HG03354 (cell line): ENCODE results near the gene ACIN1.

ENCODE experiments used
- ATAC-seq: cut with Tn5 transposase; IDR thresholded peaks from one replicate; pipeline ENCODE4 v1.9.1; 2021; ENCODE audit warnings: mild to moderate bottlenecking; ENCODE audit not compliant: unreplicated experiment, poor library complexity, severe bottlenecking

Gene ACIN1

DNA sequence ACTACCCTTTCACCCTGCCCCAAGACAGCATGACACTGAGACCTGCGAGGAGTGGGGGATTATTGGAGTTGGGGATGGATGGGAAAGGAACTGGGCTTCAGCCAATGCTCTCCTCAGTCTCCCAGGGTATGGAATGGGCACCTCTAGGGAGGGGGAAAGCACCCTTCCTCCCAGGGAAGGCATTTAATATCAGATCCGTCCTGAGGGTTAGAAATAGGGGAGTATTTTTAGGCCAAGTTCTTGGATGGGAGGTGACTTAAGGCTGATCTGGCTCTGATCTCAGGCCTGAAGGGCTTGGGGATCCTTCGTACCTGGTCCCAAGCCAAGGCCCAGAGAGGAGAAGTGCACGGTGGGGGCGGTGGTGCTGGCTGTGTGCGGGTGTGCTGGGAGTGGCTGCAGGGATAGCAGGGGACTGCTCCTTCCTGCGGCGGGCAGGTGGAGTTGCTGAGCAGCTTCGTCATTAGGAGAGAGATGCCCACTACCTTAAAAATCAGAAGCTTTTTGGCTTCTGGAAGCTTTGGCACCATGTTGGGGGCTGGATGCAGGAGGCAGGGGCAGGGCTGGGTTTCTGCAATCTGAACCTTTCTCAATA, 31.1 kb upstream of the ACIN1 start:
- ATAC-seq: no peak

- no peak for ATAC-seq
These were observed 30.1 kb upstream of the ACIN1 start for GRCh38 chr14:23125011-23125410.

DNA sequence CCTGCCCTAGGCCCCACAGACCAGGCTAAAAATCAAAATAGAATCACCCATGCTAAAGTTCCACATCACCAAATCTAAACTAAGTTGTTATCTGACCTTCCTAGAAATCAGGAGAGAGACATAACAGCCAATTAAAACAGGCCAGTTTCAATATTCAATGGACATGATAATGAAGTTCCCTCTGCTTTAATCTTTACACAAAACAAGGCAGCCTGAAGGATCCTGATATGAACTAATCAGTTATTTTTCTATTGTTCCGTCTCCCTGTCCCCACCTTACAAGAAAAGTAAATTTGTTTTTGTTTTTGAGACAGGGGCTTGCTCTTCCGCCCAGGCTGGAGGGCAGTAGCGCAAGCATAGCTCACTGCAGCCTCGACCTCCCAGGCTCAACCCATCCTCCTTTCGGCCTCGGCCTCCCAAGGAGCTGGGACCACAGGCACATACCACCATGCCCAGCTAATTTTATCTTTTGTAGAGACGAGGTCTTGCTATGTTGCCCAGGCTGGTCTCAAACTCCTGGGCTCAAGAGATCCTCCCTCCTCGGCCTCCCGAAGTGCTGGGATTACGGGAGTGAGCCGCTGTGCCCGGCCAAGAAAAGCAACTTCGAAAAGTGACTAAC, 29.5 kb upstream of the ACIN1 start:
- no peak for ATAC-seq

DNA sequence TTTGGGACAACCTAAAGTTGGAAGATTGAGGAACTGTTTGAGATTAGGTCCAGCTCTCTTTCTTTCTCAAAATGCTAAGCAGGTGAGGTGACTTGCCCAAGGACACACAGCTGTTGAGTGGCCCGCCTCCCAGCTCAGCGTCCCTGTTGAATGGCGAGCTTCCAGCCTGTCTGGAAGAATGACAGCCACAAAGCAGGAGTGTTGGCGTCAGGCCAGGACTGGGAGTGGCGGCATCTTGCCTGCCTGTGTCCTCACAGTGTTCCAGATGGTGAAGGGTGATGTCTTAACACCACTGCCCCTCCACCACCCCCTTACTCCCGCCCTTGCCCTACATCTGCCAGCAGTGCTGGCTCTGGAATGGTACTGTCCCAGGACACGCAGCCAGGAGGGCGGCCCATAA, 28.5 kb upstream of the ACIN1 start:
- ATAC-seq: no peak

- no peak for ATAC-seq
These were observed 27.1 kb upstream of the ACIN1 start for GRCh38 chr14:23122086-23122485.

GRCh38 chr14:23121361-23121771, 26.4 kb upstream of the ACIN1 start:
- peak; percentile 56 for ATAC-seq

DNA sequence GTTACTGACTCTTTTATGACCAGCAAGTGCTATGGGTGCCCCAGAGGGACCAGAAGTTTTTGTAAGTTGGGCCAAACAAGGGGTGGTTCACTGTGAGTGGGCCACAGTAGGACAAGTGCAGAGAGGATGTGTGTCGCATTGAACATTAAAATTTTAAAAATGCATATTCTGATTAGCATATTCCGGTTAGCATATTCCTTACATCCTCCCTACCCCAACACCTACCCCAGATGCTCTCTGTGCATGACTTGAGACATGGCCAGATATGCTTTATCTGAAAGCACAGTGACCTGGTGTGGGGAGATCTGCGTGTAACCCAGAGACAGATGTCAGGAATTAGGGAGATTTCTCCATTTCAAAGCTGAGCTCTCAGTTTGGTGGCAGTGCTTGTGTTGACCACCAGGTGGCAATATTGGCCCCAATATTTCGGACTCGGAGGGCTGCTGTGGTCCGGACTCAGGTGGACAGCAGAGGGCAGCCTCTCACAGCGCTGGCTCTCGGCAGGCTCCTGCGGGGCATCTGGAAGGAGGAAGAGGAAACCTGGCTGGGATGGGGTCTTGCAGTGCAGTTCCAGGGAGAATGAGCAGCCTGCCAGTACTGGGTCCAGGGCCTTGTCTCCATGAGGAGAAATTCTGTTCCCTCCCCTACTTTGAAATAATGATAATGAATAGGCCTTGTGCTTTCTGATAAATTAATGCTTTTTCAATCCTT, 25.8 kb upstream of the ACIN1 start:
- peak; percentile 81 for ATAC-seq

DNA sequence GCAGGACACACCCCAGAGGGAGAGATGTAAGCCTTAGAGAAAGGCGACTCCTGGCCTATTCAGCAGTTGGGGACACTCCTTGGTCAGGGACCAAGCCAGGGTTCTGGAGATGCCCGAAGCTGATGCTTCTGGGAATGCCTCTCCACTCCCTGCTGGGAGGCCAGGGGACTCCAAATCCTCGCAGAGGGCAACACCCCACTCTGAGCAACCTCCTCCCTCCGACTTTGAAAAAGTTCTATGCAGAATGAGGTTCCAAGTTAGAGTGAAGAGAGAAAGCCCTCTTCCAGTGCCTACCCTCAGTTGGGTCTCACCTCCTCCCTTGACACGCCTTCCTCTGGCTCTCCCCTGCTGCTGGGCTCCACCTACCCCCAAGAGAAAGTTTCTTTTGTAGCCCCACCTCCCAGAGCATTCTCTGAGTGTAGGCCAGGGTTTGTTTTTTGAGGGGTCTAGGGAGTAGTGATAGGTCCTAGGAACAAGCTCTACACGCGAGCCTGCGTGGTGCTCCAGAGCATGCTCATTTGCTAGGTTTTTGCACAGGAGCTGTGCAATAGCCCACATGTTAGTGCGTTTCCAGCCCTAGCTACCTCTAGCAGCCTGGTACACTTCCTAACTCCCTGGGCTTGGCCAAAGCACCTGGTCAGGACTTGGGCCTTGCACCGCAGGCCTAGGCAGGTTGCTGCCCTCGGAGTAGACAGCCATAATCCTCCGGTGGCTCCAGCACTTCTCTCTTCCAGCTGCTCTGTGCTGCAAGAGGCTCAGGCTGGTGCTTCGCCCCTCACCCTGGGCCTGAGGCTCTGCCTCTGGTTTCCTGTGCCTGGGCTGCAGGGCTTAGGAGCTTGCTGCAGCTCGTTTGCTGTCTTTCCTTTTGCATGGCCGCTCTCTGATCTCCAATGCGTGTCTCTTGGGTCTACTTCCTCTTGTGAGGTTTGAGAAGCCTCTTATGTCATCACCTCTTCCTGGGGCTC, 24.7 kb upstream of the ACIN1 start:
- no peak for ATAC-seq

- no peak for ATAC-seq
These were observed 23.8 kb upstream of the ACIN1 start, which contains the start of gene CEBPE for GRCh38 chr14:23118506-23119362. TSS of gene CEBPE (minus strand) at chr14:23119255. CDS start at chr14:23119091, 164 bp downstream.

GRCh38 chr14:23117371-23118020, 22.6 kb upstream of the ACIN1 start:
- ATAC-seq: no peak

DNA sequence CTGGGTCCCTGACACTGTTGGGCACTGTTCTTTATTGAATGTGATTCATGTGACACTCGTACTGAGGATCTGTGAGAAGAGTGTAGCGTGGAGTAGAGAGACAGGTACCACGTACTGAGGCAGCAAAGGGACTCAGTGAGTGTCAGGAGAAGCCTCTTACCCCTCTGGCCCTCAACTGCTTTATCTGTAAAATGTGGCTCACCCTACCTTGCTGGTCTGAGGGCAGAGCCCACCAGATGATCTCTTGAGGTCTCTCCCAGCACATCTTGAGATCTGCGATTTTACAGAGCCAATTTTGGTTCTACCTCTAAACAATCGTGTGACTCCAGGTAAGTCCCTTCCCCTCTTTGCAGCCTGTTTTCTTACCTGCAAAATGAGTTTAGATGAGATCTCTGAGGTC, 21.0 kb upstream of the ACIN1 start:
- ATAC-seq: no peak

DNA sequence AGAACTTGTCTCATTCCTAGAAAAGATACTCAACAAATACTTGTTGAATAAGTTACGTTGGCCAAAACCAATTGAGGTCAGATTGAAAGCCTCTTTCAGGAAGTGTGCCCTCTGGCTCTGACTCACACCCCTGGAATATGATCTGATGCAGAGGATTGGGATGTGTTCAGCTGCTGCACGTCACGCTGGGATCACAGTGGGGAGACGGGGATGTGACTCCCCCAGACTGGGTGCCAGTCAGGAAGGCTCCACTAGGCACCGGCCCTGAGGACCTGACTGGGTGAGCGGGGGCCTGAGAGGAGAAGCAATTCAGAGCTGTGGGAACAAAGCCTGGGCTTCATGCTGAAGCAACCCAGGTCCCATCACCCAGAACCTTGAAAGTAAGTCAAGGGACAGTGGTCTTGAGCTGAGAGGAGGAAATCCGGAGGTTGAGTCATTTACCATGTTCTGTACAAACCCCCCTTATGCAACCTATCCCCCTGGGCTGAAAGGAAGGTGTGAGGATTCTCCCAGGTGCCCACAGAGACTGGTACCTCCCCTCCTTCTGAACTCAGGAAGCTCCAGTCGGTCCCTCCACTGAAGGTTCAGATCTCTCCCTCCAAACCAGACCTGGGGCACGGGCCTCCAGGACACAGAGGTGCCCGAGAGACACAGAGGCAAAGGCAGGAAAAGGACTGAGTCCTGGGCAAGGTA, 20.2 kb upstream of the ACIN1 start:
- no peak for ATAC-seq

DNA sequence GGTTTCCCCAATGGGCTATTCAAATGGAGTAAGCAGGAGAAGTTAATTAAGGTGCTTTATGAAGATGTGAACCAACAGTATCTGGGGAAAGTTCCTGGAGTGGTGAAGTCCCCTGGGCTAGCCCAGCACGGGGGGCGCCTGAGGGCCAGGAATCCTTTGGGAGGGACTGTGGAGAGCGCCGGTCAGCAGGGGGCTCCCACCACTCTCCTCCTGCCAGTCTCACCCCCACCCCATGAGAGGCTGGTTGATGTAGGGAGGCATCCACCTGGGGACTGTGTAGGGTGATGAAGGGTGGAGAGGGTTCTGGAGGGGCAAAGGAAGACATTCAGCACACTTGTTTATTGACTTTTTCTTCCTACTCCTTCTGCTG, 19.7 kb upstream of the ACIN1 start:
- no peak for ATAC-seq

DNA sequence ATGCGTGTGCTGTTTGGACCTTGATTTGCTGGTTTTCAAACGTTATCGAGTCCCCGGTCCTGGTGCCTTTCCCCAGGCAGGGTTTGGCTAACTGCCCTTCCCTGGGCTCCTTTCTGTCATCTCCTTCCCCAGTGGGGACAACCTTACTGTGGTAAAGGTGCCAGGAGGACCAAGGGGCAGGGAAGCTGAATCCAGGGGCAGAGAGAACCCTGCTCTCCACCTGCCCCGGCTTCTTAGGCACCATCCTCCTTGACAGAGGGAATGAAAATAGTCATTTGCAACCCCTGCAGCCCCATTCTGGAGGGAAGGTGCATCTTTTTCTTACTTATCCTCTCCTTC, 19.2 kb upstream of the ACIN1 start:
- no peak for ATAC-seq

- no peak for ATAC-seq
These were observed 18.6 kb upstream of the ACIN1 start for GRCh38 chr14:23113431-23114119.

DNA sequence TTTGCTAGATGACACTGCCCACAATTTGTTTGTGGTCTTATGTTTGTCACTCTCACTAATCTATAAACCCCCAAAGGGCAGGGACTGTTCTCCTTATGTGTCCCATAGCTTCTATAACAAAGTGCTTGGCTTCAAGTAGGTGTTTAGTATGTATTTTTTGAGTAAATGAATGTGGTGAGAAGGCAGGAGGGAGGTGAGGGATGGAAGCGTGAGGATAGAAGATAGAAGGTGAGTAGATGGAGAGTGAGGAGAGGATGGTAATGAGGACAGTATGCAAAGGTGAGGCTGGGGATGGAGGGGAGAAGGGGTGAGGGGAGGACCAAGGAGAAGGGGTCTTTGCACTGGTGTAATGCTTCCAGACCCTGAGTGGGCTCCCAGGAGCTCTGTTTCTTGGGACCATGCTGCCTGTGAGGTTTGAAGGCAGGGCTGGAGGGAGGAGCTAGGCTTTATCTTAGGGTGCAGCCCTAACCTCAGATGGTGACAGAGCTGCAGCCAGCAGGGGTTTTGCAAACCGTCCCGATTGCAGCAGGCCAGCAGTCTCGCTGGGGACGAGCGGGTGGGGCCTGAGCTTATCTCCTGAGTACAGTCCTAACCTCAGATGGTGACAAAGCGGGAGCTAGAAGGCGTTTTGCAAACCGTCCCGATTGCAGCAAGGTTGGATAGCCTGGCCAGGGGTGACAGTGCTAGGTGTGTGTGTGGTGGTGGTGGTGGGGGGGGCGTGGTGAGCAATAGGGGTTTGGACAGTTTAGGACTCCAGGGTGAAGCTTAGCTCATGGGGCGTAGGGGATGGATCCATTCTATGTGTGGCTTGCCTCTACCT, 17.6 kb upstream of the ACIN1 start:
- ATAC-seq: no peak
